Keratinocyte (primary cell): ENCODE data around the gene KIF26A. TPM values are rescaled to one million over a fixed set of nuclear protein-coding genes. Genes with fewer than 3 reads are reported as not detected.

Experiments used
- DNase-seq: peaks from one replicate; pipeline ENCODE4 v3.0.0-alpha.2; 2011; ENCODE audit warnings: low read depth, missing footprints, low spot score
- FAIRE-seq: peaks from 2 replicates; lab custom pipeline; 2011; peaks lifted over from hg19 to GRCh38; lab: Jason Lieb, UNC
- H2AFZ ChIP-seq: 2 replicates; pipeline ENCODE4 v1.6.0; 2012; ENCODE audit warnings: low read length, control low read depth, inconsistent platforms; ENCODE audit not compliant: control insufficient read depth
- H3K27ac ChIP-seq: 2 replicates; pipeline ENCODE4 v1.5.1; 2011; ENCODE audit warnings: low read length; ENCODE audit not compliant: control insufficient read depth, insufficient read depth
- H3K27me3 ChIP-seq: 3 replicates; pipeline ENCODE4 v1.6.0; 2011; ENCODE audit warnings: low read length; ENCODE audit not compliant: control insufficient read depth, insufficient read depth; ENCODE audit errors: extremely low read depth
- H3K36me3 ChIP-seq, 2 experiments: 2 replicates in 1 of 2; 3 replicates in 1 of 2; pipeline ENCODE4 v1.5.1; 2011; ENCODE audit warnings: low read length in 2 of 2, mild to moderate bottlenecking in 1 of 2; ENCODE audit not compliant: control insufficient read depth in 2 of 2, insufficient read depth in 2 of 2; ENCODE audit errors: extremely low read depth in 1 of 2
- H3K4me1 ChIP-seq: 3 replicates; pipeline ENCODE4 v1.5.1; 2011; ENCODE audit warnings: low read length; ENCODE audit not compliant: control insufficient read depth, insufficient read depth; ENCODE audit errors: extremely low read depth
- H3K4me2 ChIP-seq: 3 replicates; pipeline ENCODE4 v1.6.0; 2011; ENCODE audit warnings: low read depth, low read length; ENCODE audit not compliant: control insufficient read depth, insufficient read depth; ENCODE audit errors: extremely low read depth
- H3K4me3 ChIP-seq, 3 experiments: fragments of 200-600 bp in 1 of 3; sonication (generic) in 1 of 3; 2 replicates in 2 of 3; 3 replicates in 1 of 3; pipeline ENCODE4 v1.5.1; 2011 to 2016; ENCODE audit warnings: low read length in 3 of 3, mild to moderate bottlenecking in 3 of 3, control low read depth in 2 of 3, inconsistent platforms in 1 of 3, low read depth in 1 of 3, mixed read lengths in 1 of 3, mixed run types in 1 of 3, moderate library complexity in 1 of 3; ENCODE audit not compliant: control insufficient read depth in 2 of 3, insufficient read depth in 2 of 3; ENCODE audit errors: extremely low read depth in 1 of 3
- H3K79me2 ChIP-seq: 2 replicates; pipeline ENCODE4 v1.6.0; 2012; ENCODE audit warnings: low read length; ENCODE audit not compliant: control insufficient read depth, insufficient read depth
- H3K9ac ChIP-seq: 3 replicates; pipeline ENCODE4 v1.6.0; 2011; ENCODE audit warnings: low read length; ENCODE audit not compliant: control insufficient read depth, insufficient read depth; ENCODE audit errors: extremely low read depth
- H3K9me1 ChIP-seq: 3 replicates; pipeline ENCODE4 v1.6.0; 2011; ENCODE audit warnings: low read length; ENCODE audit not compliant: control insufficient read depth, insufficient read depth; ENCODE audit errors: extremely low read depth
- H3K9me3 ChIP-seq: 2 replicates; pipeline ENCODE4 v1.5.1; 2012; ENCODE audit warnings: low read depth, low read length; ENCODE audit not compliant: control insufficient read depth
- H4K20me1 ChIP-seq: 3 replicates; pipeline ENCODE4 v1.6.0; 2011; ENCODE audit warnings: low read length; ENCODE audit not compliant: control insufficient read depth, insufficient read depth; ENCODE audit errors: extremely low read depth
- CTCF ChIP-seq, 3 experiments: IDR thresholded peaks in 1 of 3; conservative IDR thresholded peaks in 1 of 3; optimal IDR thresholded peaks in 1 of 3; 2 replicates in 2 of 3; 3 replicates in 1 of 3; pipeline versions ENCODE3 to v1.5.1; 2011; ENCODE audit warnings: low read length in 3 of 3, mild to moderate bottlenecking in 3 of 3, moderate library complexity in 2 of 3, control low read depth in 1 of 3, inconsistent platforms in 1 of 3; ENCODE audit not compliant: insufficient read depth in 2 of 3; ENCODE audit errors: extremely low read depth in 1 of 3
- EZH2 ChIP-seq: IDR thresholded peaks from one replicate; pipeline ENCODE4 v1.6.1; 2012; ENCODE audit warnings: inconsistent platforms, mild to moderate bottlenecking, low read length, moderate library complexity
- dilution Hi-C: fragments of 300-500 bp; cut with MboI; formaldehyde crosslinking; loops from one replicate; pipeline ENCODE4 v1.7.0; 2020; ENCODE audit warnings: low sequenced_read_pairs; ENCODE audit not compliant: extremely low pct_ligation_motif_present
- polyA plus RNA-seq, 5 experiments: library from polyadenylated mRNA; depleted of rRNA in 3 of 5; stranded (reverse) in 3 of 5; stranded (forward) in 1 of 5; unstranded in 1 of 5; fragments of >200 nt; gene quantifications; 1 replicate in 1 of 5; 2 replicates in 3 of 5; 3 replicates in 1 of 5; pipeline versions ENCODE4 v1.2.1 to v1.2.3, GENCODE V29; 2011 to 2012; ENCODE audit warnings: missing spikeins in 2 of 5, low read depth in 1 of 5, low replicate concordance in 1 of 5

Gene KIF26A
- polyA plus RNA-seq, 1 donor (not counting 4 experiments of a cell fraction or from before 2014, with no cell fraction given) = 0.07 TPM

GRCh38 chr14:104134061-104134965 lies 4.1 kb upstream of the KIF26A start:
- Histone ChIP-seq H3K27me3 (peaks cover 46% of the 10 kb centered on the region), H3K27ac (no peak overlapping the region), H3K4me1 (peaks cover 4% of the 10 kb centered on the region), H3K4me2 (no peak overlapping the region), H3K9me3 (peaks cover 2% of the 10 kb centered on the region), H2AFZ (no peak overlapping the region), H3K36me3 (no peaks in the 10 kb centered on the region), H3K4me3 (no peak overlapping the region), H3K79me2 (no peaks in the 10 kb centered on the region), H4K20me1 (no peaks in the 10 kb centered on the region), H3K9me1 (no peaks in the 10 kb centered on the region), H3K9ac (no peak overlapping the region)
- no peak for FAIRE-seq
- dilution Hi-C loops = loop anchor here (25.0 kb wide), 1 partner anchor 97 kb away; no protein-coding TSS in a partner anchor
- no peak for DNase-seq
- TF ChIP-seq EZH2 = no peak
- TF ChIP-seq CTCF (optimal IDR thresholded peaks at IDR 0.05 in 1 of 3, IDR thresholded peaks at IDR 0.05 in 1 of 3, conservative IDR thresholded peaks at IDR 0.05 in 1 of 3; ENCODE audit: extremely low read depth in 1 of 3, insufficient read depth in 2 of 3, low read length in 3 of 3) = no peak

- DNase-seq = no peak
- Histone ChIP-seq H4K20me1 (no peaks in the 10 kb centered on the region), H3K27me3 (peaks cover 56% of the 10 kb centered on the region), H3K79me2 (no peaks in the 10 kb centered on the region), H3K9me3 (peaks cover under 1% of the 10 kb centered on the region), H3K4me2 (no peak overlapping the region), H3K27ac (no peak overlapping the region), H3K9me1 (no peaks in the 10 kb centered on the region), H2AFZ (no peak overlapping the region), H3K36me3 (no peaks in the 10 kb centered on the region), H3K4me1 (peaks cover 4% of the 10 kb centered on the region), H3K4me3 (no peak overlapping the region), H3K9ac (no peak overlapping the region)
- dilution Hi-C loops = loop anchor here (25.0 kb wide), 1 partner anchor 98 kb away; no protein-coding TSS in a partner anchor
- TF ChIP-seq CTCF (optimal IDR thresholded peaks at IDR 0.05 in 1 of 3, IDR thresholded peaks at IDR 0.05 in 1 of 3, conservative IDR thresholded peaks at IDR 0.05 in 1 of 3; ENCODE audit: extremely low read depth in 1 of 3, insufficient read depth in 2 of 3, low read length in 3 of 3) = peak in 2 of 3 experiments; percentile 31 to 54
- TF ChIP-seq EZH2 = peak; percentile 89
- no peak for FAIRE-seq
Measured at GRCh38 chr14:104135121-104135903, 3.1 kb upstream of the KIF26A start.
